Hematopoietic multipotent progenitor cell treated with erythropoietin and hydrocortisone succinate and interleukin-3 and kit ligand, for 17 days (in vitro differentiated cells): ENCODE data around the gene CYP26B1.
A peak's percentile ranks its signal among the peaks of the same experiment; 100 is the strongest.

Experiments
- DNase-seq: peaks from one replicate; pipeline ENCODE4 v3.0.0-alpha.2; 2015; ENCODE audit warnings: low spot score

Gene CYP26B1

GRCh38 chr2:72141032-72141645, 6.5 kb downstream of the CYP26B1 start:
- DNase-seq, result no peak

- no peak for DNase-seq
These were observed 7.1 kb downstream of the CYP26B1 start for GRCh38 chr2:72140621-72140960.

- DNase-seq, result no peak
These were observed 7.6 kb downstream of the CYP26B1 start for GRCh38 chr2:72139874-72140620.

GRCh38 chr2:72139471-72139873, 8.2 kb downstream of the CYP26B1 start:
- no peak for DNase-seq

- no peak for DNase-seq
These were observed 8.7 kb downstream of the CYP26B1 start for GRCh38 chr2:72138921-72139381.

- DNase-seq, result no peak
These were observed 9.4 kb downstream of the CYP26B1 start for GRCh38 chr2:72138011-72138881.

GRCh38 chr2:72137498-72138010, 10.1 kb downstream of the CYP26B1 start:
- peak; percentile 62 for DNase-seq

GRCh38 chr2:72136933-72137497, 10.6 kb downstream of the CYP26B1 start:
- DNase-seq, result no peak

GRCh38 chr2:72136331-72136730, 11.3 kb downstream of the CYP26B1 start:
- no peak for DNase-seq

- DNase-seq, result no peak
These were observed 11.7 kb downstream of the CYP26B1 start for GRCh38 chr2:72135921-72136320.

GRCh38 chr2:72134997-72135800, 12.5 kb downstream of the CYP26B1 start:
- DNase-seq, result no peak

- DNase-seq, result no peak
These were observed 13.2 kb downstream of the CYP26B1 start for GRCh38 chr2:72134408-72134996.

GRCh38 chr2:72133721-72134407, 13.8 kb downstream of the CYP26B1 start:
- DNase-seq, result no peak

- no peak for DNase-seq
These were observed 14.5 kb downstream of the CYP26B1 start for GRCh38 chr2:72132981-72133720.

GRCh38 chr2:72131916-72132841, 15.5 kb downstream of the CYP26B1 start:
- no peak for DNase-seq

GRCh38 chr2:72131371-72131891, 16.2 kb downstream of the CYP26B1 start:
- no peak for DNase-seq

- no peak for DNase-seq
These were observed 16.9 kb downstream of the CYP26B1 start for GRCh38 chr2:72130659-72131360.
